ENCODE measurements around the gene SNCG.
"Not testable (repeated sequence)": the region's sequence is repeated elsewhere in the genome, so short reads cannot be mapped to it uniquely, and the experiment has no call there.

Gene SNCG

GRCh38 chr10:86945361-86946212, 12.8 kb upstream of the SNCG start:
- no peak for DNase-seq (ENCODE audit: low spot score)

- no peak for DNase-seq (ENCODE audit: low spot score)
Measured at GRCh38 chr10:86946213-86947155, 11.9 kb upstream of the SNCG start.

- not testable (repeated sequence) for DNase-seq (ENCODE audit: low spot score)
Measured at GRCh38 chr10:86947806-86948205, 10.6 kb upstream of the SNCG start.

- no peak for DNase-seq (ENCODE audit: low spot score)
Measured at GRCh38 chr10:86950349-86950748, 8.1 kb upstream of the SNCG start.

GRCh38 chr10:86951184-86951761, 7.1 kb upstream of the SNCG start:
- no peak for DNase-seq (ENCODE audit: low spot score)

GRCh38 chr10:86952106-86952505, 6.3 kb upstream of the SNCG start:
- DNase-seq (ENCODE audit: low spot score) = no peak

- not testable (repeated sequence) for DNase-seq (ENCODE audit: low spot score)
Measured at GRCh38 chr10:86952697-86953096, 5.7 kb upstream of the SNCG start.

- peak; percentile 56 for DNase-seq (ENCODE audit: low spot score)
Measured at GRCh38 chr10:86953747-86954680, 4.4 kb upstream of the SNCG start.

- DNase-seq (ENCODE audit: low spot score) = no peak
Measured at GRCh38 chr10:86954681-86955500, 3.5 kb upstream of the SNCG start.

- DNase-seq (ENCODE audit: low spot score) = no peak
Measured at GRCh38 chr10:86955501-86956194, 2.8 kb upstream of the SNCG start.

- DNase-seq (ENCODE audit: low spot score) = no peak
Measured at GRCh38 chr10:86956195-86956847, 2.1 kb upstream of the SNCG start.

- no peak for DNase-seq (ENCODE audit: low spot score)
Measured at GRCh38 chr10:86956848-86957448, 1.5 kb upstream of the SNCG start.

GRCh38 chr10:86957471-86958115, 806 bp upstream of the SNCG start, which contains the start of gene MMRN2:
Gene MMRN2, minus strand, starts transcription at chr10:86957615. Its CDS starts 74 bp downstream, at chr10:86957541.
- no peak for DNase-seq (ENCODE audit: low spot score)

- DNase-seq (ENCODE audit: low spot score) = no peak
Measured at GRCh38 chr10:86958901-86959736, 720 bp downstream of the SNCG start.

- no peak for DNase-seq (ENCODE audit: low spot score)
Measured at GRCh38 chr10:86959737-86960002, 1.3 kb downstream of the SNCG start.

GRCh38 chr10:86960003-86960862, 1.8 kb downstream of the SNCG start:
- DNase-seq (ENCODE audit: low spot score) = no peak
